Stimulated activated CD4-positive, alpha-beta T cell treated with anti-CD3 and anti-CD28 coated beads, Interleukin-4, amount 100 ng/mL, for 4 hours (primary cell): ENCODE results near the gene CCDC82.

Source experiments
- DNase-seq, 2 experiments: peaks; one replicate each; pipeline ENCODE4 v3.0.0-alpha.2; 2020

CCDC82 gene

GRCh38 chr11:96303980-96304379, 85.7 kb downstream of the CCDC82 start:
- DNase-seq: no peak

GRCh38 chr11:96303064-96303463, 86.6 kb downstream of the CCDC82 start:
- DNase-seq: no peak
